Kidney epithelial cell (primary cell): ENCODE results near the gene UNC119B. TPM values are rescaled to one million over a fixed set of nuclear protein-coding genes. Genes with fewer than 3 reads are reported as not detected.

Source experiments
- DNase-seq: peaks from one replicate; pipeline ENCODE4 v3.0.0-alpha.2; 2010; ENCODE audit warnings: low read depth
- H3K27me3 ChIP-seq: 2 replicates; pipeline ENCODE4 v1.6.0; 2011; ENCODE audit warnings: low read length; ENCODE audit not compliant: control insufficient read depth, insufficient read depth
- H3K36me3 ChIP-seq: 2 replicates; pipeline ENCODE4 v1.5.1; 2011; ENCODE audit warnings: low read length; ENCODE audit not compliant: control insufficient read depth, insufficient read depth
- H3K4me3 ChIP-seq: 2 replicates; pipeline ENCODE4 v1.5.1; 2011; ENCODE audit warnings: low read depth, mild to moderate bottlenecking, control low read depth, low read length
- total RNA-seq: library from RNA; depleted of rRNA; stranded (reverse); fragments of >200 nt; gene quantifications from 2 replicates; pipeline ENCODE4 v1.2.3, GENCODE V29; 2015
- TF ChIP-seq, protein P1 (sequence below): IDR thresholded peaks from 2 replicates; pipeline ENCODE4 v1.5.1; 2011; ENCODE audit warnings: mild to moderate bottlenecking, moderate library complexity, low read length, control low read depth, inconsistent platforms; ENCODE audit not compliant: insufficient read depth, poor library complexity, severe bottlenecking

UNC119B gene
- total RNA-seq, result 22.8 and 29.4 TPM in 2 replicates

DNA sequence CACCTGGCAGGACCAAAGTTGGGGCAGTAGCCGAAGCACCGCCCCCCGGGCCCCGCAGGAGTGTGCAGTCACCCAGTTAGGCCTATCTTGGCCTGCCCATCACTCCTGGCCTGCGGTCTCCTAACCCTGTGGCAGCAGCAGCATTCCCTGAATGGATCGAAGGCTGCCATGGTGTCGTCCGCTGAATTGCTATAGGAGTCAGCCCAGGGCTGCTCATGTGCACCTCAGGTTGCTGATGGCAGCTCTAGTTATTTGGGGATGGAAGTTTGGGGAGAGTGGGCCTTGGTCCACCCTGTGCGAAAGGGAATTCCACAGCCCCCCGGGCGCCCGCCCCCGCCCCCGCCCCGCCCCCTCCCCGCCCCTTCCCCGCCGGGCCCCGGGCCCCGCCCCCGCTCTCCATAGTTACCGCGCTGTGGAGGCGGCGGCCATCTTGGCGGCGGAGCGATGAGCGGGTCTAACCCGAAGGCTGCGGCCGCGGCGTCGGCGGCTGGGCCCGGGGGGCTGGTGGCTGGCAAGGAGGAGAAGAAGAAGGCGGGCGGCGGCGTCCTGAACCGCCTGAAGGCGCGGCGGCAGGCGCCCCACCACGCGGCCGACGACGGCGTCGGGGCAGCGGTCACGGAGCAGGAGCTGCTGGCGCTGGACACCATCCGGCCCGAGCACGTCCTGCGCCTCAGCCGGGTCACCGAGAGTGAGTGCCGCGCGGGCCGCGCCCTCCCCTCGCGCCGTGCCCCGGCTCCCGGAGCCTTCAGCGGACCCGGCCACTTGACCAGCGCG, at the start of gene UNC119B:
UNC119B (plus strand) TSS at position 428 of the 774 bp plus-strand sequence; CDS start at position 445, 17 bp downstream.
- DNase-seq, result no peak
- TF ChIP-seq, protein P1, sequence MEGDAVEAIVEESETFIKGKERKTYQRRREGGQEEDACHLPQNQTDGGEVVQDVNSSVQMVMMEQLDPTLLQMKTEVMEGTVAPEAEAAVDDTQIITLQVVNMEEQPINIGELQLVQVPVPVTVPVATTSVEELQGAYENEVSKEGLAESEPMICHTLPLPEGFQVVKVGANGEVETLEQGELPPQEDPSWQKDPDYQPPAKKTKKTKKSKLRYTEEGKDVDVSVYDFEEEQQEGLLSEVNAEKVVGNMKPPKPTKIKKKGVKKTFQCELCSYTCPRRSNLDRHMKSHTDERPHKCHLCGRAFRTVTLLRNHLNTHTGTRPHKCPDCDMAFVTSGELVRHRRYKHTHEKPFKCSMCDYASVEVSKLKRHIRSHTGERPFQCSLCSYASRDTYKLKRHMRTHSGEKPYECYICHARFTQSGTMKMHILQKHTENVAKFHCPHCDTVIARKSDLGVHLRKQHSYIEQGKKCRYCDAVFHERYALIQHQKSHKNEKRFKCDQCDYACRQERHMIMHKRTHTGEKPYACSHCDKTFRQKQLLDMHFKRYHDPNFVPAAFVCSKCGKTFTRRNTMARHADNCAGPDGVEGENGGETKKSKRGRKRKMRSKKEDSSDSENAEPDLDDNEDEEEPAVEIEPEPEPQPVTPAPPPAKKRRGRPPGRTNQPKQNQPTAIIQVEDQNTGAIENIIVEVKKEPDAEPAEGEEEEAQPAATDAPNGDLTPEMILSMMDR, result no peak
- Histone ChIP-seq H3K36me3 (peaks cover 2% of the 10 kb centered on the region), H3K27me3 (no peaks in the 10 kb centered on the region), H3K4me3 (peak within 1 kb of the TSS; percentile 80)

DNA sequence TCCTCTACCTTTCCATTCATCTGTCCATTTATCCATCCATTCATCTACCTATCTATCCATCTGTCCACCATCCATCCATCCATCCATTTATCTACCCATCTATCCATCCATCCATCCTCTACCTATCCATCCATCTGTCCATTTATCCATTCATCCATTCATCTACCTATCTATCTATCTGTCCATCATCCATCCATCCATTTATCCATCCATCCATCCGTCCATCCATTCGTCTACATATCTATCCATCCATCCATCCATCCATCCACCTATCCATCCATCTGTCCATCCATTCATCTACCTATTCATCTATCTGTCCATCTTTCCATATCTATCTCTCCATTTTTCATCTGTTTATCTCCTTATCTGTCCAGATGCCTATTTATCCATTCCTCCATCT, 48.8 kb upstream of the UNC119B start:
- Histone ChIP-seq H3K36me3 (no peaks in the 10 kb centered on the region), H3K4me3 (no peak overlapping the region), H3K27me3 (peaks cover 8% of the 10 kb centered on the region)
- TF ChIP-seq, protein P1, result no peak
- DNase-seq, result no peak

DNA sequence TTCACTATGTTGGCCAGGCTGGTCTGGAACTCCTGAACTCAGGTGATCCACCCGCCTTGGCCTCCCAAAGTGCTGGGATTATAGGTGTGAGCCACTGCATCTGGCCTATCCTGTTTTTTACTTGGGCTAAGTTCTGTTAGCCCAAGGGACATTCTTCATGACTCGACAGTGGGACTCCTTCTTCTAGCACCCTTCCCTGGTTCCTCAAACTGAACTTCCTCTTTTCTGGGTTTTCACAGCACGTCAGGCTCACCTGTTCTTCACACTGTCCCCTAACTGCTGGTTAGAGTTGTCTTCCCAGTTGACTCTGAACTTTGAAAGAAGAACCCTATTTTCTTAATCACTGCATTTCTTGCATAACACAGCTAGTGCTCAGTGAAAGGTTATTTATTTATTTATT, 47.4 kb upstream of the UNC119B start:
- H3K4me3 ChIP-seq, result no peak overlapping the region
- TF ChIP-seq, protein P1, result no peak
- no peaks in the 10 kb centered on the region for H3K36me3 ChIP-seq
- no peak for DNase-seq
- H3K27me3 ChIP-seq, result peaks cover 8% of the 10 kb centered on the region

DNA sequence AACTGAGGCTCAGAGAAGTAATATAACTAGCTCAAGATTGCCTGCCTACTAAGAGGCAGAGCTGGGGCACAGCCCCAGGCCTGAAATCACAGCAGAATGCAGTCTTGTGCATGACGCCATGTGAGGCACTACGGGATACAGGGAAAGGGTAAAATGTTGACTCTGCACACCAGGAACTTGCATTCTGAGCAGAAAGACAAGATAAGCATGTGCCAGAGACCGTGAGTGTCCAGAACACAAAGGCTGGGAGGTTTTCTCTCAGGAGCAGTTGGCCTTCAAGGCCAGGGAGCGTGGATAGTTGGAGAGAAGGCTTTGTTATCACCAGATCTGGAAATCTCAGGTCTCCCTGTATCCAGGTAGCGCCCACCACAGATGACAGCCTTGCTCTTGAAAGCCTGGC, 46.5 kb upstream of the UNC119B start:
- Histone ChIP-seq H3K27me3 (peaks cover 2% of the 10 kb centered on the region), H3K36me3 (no peaks in the 10 kb centered on the region), H3K4me3 (no peak overlapping the region)
- TF ChIP-seq, protein P1, result no peak
- DNase-seq, result no peak

GRCh38 chr12:120666571-120667390, 43.5 kb upstream of the UNC119B start:
- H3K27me3 ChIP-seq, result no peaks in the 10 kb centered on the region
- H3K4me3 ChIP-seq, result no peak overlapping the region
- DNase-seq, result no peak
- TF ChIP-seq, protein P1, result no peak
- no peaks in the 10 kb centered on the region for H3K36me3 ChIP-seq
